ENCODE data around the gene SH3RF2.

DNA sequence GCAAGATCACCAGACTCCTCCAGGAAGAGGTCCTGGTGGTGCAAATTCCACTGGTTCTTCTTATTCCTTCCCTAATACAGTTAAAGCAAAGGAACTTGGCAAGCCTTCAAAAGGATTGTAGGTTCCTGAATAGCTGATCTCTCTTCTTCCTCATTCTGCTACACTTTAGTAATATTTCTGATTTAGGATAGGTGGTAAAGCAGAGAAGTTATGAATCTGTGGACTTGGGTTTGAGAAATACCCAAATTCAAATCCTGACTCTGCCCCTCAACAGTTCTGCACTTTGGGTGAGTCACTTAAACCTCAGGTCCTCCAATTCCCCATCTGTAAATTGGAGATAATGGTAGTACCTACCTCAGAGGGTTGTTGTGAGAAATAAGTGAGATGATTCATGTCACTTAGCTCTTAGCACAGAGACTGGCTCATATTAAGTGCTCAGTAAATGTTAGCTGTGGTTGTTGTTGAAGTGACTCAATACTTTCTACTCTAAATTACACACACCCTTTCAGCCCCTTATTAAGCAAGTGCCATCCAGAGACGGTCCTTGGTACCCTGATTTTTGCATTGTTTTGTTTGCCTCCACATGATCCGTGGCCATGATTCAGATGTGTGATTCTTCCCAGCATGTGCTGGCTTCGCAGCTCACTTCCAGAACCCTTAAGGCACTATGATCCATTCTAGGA lies 5.2 kb downstream of the SH3RF2 start:
- TF ChIP-seq, protein P1, sequence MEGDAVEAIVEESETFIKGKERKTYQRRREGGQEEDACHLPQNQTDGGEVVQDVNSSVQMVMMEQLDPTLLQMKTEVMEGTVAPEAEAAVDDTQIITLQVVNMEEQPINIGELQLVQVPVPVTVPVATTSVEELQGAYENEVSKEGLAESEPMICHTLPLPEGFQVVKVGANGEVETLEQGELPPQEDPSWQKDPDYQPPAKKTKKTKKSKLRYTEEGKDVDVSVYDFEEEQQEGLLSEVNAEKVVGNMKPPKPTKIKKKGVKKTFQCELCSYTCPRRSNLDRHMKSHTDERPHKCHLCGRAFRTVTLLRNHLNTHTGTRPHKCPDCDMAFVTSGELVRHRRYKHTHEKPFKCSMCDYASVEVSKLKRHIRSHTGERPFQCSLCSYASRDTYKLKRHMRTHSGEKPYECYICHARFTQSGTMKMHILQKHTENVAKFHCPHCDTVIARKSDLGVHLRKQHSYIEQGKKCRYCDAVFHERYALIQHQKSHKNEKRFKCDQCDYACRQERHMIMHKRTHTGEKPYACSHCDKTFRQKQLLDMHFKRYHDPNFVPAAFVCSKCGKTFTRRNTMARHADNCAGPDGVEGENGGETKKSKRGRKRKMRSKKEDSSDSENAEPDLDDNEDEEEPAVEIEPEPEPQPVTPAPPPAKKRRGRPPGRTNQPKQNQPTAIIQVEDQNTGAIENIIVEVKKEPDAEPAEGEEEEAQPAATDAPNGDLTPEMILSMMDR (IDR thresholded peaks at IDR 0.05; ENCODE audit: extremely low read depth in 1 of 2, insufficient read depth in 1 of 2, low read depth in 1 of 2, low read length in 2 of 2): no peak
- TF ChIP-seq POLR2A (IDR thresholded peaks at IDR 0.05; ENCODE audit: low read depth, low read length): no peak
